Neural progenitor cell (in vitro differentiated cells): Measurements from ENCODE around the gene FAM20A.

Experiments
- CTCF ChIP-seq: fragments of 200-600 bp; sonication (generic); IDR thresholded peaks from 2 replicates; pipeline ENCODE4 v1.5.1; 2017; ENCODE audit warnings: antibody characterized with exemption, mild to moderate bottlenecking
- EZH2 ChIP-seq: fragments of 200-600 bp; sonication (generic); IDR thresholded peaks from 2 replicates; pipeline ENCODE4 v1.6.1; 2017; ENCODE audit warnings: antibody characterized with exemption, mild to moderate bottlenecking, moderate library complexity
- EZH2phosphoT487 ChIP-seq: fragments of 200-600 bp; sonication (generic); IDR thresholded peaks from 2 replicates; pipeline ENCODE4 v1.6.1; 2017; ENCODE audit warnings: antibody characterized with exemption

GRCh38 chr17:68519911-68520310, 81.3 kb downstream of the FAM20A start:
- TF ChIP-seq CTCF (no peak), EZH2 (no peak), EZH2phosphoT487 (no peak)
